ENCODE results near the gene PIGV.

Gene PIGV

DNA sequence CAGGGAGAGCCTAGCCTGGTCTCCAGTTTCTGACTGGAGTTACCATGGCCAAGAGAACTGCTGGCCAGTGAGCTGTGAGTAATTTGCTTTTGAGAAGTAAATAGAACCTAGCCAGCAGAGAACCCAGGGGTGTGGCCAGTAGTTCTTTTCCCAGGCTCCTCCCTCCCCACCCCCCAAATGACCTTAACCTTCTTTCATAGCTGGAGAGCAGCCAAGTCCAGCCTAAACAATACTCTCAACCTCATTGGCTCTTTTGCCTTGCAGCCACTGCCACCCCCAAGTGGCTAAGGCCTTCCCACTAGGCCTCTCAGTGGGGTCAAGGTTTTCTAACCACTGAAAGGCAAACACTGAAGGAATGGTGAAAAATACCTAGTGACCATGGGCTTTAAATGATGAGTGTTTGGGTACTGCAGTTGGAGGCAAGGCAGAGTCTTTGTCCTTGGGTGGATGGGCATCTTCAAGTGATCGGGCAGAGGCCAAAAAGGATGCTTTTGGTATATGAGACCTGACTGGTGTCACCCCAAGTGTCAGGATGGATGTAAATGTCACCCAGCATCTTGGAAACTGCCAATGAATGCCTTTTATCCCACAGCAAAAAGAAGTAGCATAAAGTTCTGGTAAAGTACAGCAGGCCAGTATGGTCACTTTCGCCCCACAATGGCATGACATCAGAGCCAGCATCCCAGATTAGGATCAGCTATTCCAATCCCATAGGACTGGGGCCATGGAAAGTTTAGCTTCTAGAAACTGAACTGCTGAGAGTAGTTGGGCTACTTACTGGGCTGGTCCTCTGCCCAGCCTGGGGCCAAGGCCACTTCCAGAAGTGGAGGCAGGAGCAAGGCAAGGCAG is 3.5 kb upstream of the PIGV start:
- Mint-ChIP-seq H3K36me3 (ENCODE audit: low read depth) (peaks cover 24% of the 10 kb centered on the region), H3K4me3 (no peak overlapping the region), H3K27ac (peak overlapping the region; percentile 62), H3K27me3 (no peaks in the 10 kb centered on the region), H3K4me1 (ENCODE audit: low read depth) (peaks cover 77% of the 10 kb centered on the region), H3K9me3 (no peaks in the 10 kb centered on the region)

DNA sequence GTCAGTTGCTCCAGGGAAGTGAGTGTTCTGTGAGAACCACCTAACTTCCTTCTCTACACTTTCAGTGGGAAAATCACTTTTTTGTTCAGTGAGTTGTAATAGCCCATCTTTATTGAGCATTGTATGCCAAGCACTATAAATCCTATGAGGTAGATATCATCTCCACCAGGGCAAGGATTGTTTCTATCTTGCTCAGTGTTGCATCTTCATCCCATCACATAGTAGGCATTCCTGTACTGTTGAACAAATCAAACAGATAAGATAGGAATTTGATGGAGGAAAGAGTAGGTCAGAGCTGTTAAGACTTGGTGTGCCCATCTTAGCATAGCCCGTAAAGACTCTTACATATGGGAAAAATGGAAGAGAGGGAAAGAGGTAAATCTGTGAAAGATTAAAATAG is 2.9 kb upstream of the PIGV start:
- Mint-ChIP-seq H3K9me3 (no peaks in the 10 kb centered on the region), H3K27ac (no peak overlapping the region), H3K4me3 (no peak overlapping the region), H3K27me3 (no peaks in the 10 kb centered on the region), H3K4me1 (ENCODE audit: low read depth) (peaks cover 84% of the 10 kb centered on the region), H3K36me3 (ENCODE audit: low read depth) (peaks cover 23% of the 10 kb centered on the region)

GRCh38 chr1:26785611-26786436 is 1.9 kb upstream of the PIGV start:
- Mint-ChIP-seq H3K4me3 (peak overlapping the region; percentile 87), H3K36me3 (ENCODE audit: low read depth) (peaks cover 23% of the 10 kb centered on the region), H3K4me1 (ENCODE audit: low read depth) (peaks cover 89% of the 10 kb centered on the region), H3K9me3 (no peaks in the 10 kb centered on the region), H3K27ac (peak overlapping the region; percentile 95), H3K27me3 (no peaks in the 10 kb centered on the region)

- Mint-ChIP-seq H3K9me3 (no peaks in the 10 kb centered on the region), H3K36me3 (ENCODE audit: low read depth) (peaks cover 23% of the 10 kb centered on the region), H3K4me3 (peak overlapping the region; percentile 87), H3K27me3 (no peaks in the 10 kb centered on the region), H3K27ac (peak overlapping the region; percentile 95), H3K4me1 (ENCODE audit: low read depth) (peaks cover 91% of the 10 kb centered on the region)
Observed at GRCh38 chr1:26786437-26787380, 1.0 kb upstream of the PIGV start.

GRCh38 chr1:26787381-26787705 is 407 bp upstream of the PIGV start:
- no peaks in the 10 kb centered on the region for H3K27me3 Mint-ChIP-seq
- H3K4me3 Mint-ChIP-seq, result peak overlapping the region; percentile 87
- peaks cover 87% of the 10 kb centered on the region for H3K4me1 Mint-ChIP-seq (ENCODE audit: low read depth)
- no peaks in the 10 kb centered on the region for H3K9me3 Mint-ChIP-seq
- peaks cover 21% of the 10 kb centered on the region for H3K36me3 Mint-ChIP-seq (ENCODE audit: low read depth)
- H3K27ac Mint-ChIP-seq, result peak overlapping the region; percentile 95

- Mint-ChIP-seq H3K4me1 (ENCODE audit: low read depth) (peaks cover 86% of the 10 kb centered on the region), H3K9me3 (no peaks in the 10 kb centered on the region), H3K27me3 (no peaks in the 10 kb centered on the region), H3K27ac (peak overlapping the region; percentile 95), H3K4me3 (peak overlapping the region; percentile 87), H3K36me3 (ENCODE audit: low read depth) (peaks cover 21% of the 10 kb centered on the region)
Observed at GRCh38 chr1:26788515-26788785, 700 bp downstream of the PIGV start.

GRCh38 chr1:26788836-26789611 is 1.3 kb downstream of the PIGV start:
- Mint-ChIP-seq H3K9me3 (no peaks in the 10 kb centered on the region), H3K36me3 (ENCODE audit: low read depth) (peaks cover 22% of the 10 kb centered on the region), H3K27ac (peak overlapping the region; percentile 95), H3K4me1 (ENCODE audit: low read depth) (peaks cover 81% of the 10 kb centered on the region), H3K4me3 (peak overlapping the region; percentile 87), H3K27me3 (no peaks in the 10 kb centered on the region)

- Mint-ChIP-seq H3K4me1 (ENCODE audit: low read depth) (peaks cover 75% of the 10 kb centered on the region), H3K9me3 (no peaks in the 10 kb centered on the region), H3K27ac (peak overlapping the region; percentile 95), H3K36me3 (ENCODE audit: low read depth) (peaks cover 27% of the 10 kb centered on the region), H3K27me3 (no peaks in the 10 kb centered on the region), H3K4me3 (peak overlapping the region; percentile 87)
Observed at GRCh38 chr1:26789612-26789865, 1.8 kb downstream of the PIGV start.

DNA sequence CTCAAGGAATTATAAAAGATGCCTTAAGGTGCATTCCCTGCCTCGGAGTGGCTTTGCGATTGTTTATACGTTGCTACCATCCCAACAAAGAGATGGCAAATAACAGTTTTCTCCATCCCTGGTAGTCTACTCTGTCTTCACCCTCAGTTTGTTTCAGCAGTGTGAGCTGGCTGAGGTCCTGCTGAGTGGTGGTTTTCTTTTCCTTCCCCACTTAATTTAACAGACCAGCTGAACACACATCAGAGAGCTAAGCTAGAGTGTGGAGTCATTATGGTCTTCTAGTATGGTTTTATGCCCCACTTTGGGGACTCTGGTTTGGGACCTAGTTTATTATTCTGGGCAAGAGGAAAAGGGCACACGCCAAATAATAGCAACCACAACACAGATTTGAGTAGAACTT is 2.2 kb downstream of the PIGV start:
- H3K27ac Mint-ChIP-seq, result peak overlapping the region; percentile 95
- H3K27me3 Mint-ChIP-seq, result no peaks in the 10 kb centered on the region
- H3K36me3 Mint-ChIP-seq (ENCODE audit: low read depth), result peaks cover 31% of the 10 kb centered on the region
- peak overlapping the region; percentile 87 for H3K4me3 Mint-ChIP-seq
- H3K9me3 Mint-ChIP-seq, result no peaks in the 10 kb centered on the region
- H3K4me1 Mint-ChIP-seq (ENCODE audit: low read depth), result peaks cover 71% of the 10 kb centered on the region

DNA sequence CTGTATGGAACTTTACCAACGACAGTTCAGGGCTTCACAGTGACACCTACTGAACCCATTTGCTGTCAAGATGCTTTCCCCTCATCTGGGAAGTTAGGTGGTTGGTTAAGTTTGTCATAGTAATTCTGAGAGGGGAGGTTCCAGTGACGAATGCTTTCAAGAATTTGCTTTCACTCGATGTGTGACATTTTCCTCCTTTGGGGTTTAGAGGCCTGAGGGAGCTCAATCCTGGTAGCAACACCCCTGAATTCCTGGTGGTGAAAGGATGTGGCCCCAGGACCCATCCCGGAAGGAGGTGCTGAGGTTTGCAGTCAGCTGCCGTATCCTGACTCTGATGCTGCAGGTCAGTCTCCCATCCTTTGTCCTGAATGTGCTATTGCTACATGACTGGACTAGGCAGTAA is 2.8 kb downstream of the PIGV start:
- no peaks in the 10 kb centered on the region for H3K27me3 Mint-ChIP-seq
- peak overlapping the region; percentile 95 for H3K27ac Mint-ChIP-seq
- H3K4me1 Mint-ChIP-seq (ENCODE audit: low read depth), result peaks cover 65% of the 10 kb centered on the region
- no peaks in the 10 kb centered on the region for H3K9me3 Mint-ChIP-seq
- peak overlapping the region; percentile 87 for H3K4me3 Mint-ChIP-seq
- peaks cover 37% of the 10 kb centered on the region for H3K36me3 Mint-ChIP-seq (ENCODE audit: low read depth)

DNA sequence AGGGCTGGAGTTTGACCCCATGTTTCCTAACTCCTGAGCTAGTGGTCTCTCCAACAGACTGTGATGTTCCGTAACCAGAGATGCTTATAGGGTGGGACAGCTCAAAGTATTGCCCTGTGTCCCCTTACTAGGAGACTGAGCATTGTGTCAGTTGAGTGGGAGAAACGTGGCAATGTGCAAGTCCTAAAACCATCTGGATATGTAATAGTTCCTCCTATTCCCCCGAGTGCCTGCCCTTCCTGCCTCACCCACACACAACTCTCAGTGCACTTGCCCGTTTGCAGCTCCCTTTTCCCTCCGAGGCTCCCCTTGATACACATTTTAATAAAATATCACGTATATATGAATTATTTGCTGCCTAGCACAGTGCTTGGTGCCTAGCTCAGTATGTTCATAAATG is 3.4 kb downstream of the PIGV start:
- peaks cover 59% of the 10 kb centered on the region for H3K4me1 Mint-ChIP-seq (ENCODE audit: low read depth)
- peak overlapping the region; percentile 87 for H3K4me3 Mint-ChIP-seq
- H3K27ac Mint-ChIP-seq, result peak overlapping the region; percentile 95
- H3K27me3 Mint-ChIP-seq, result no peaks in the 10 kb centered on the region
- peaks cover 38% of the 10 kb centered on the region for H3K36me3 Mint-ChIP-seq (ENCODE audit: low read depth)
- H3K9me3 Mint-ChIP-seq, result no peaks in the 10 kb centered on the region

GRCh38 chr1:26791626-26792025 is 3.9 kb downstream of the PIGV start:
- H3K36me3 Mint-ChIP-seq (ENCODE audit: low read depth), result peaks cover 41% of the 10 kb centered on the region
- peak overlapping the region; percentile 87 for H3K4me3 Mint-ChIP-seq
- H3K27ac Mint-ChIP-seq, result peak overlapping the region; percentile 95

DNA sequence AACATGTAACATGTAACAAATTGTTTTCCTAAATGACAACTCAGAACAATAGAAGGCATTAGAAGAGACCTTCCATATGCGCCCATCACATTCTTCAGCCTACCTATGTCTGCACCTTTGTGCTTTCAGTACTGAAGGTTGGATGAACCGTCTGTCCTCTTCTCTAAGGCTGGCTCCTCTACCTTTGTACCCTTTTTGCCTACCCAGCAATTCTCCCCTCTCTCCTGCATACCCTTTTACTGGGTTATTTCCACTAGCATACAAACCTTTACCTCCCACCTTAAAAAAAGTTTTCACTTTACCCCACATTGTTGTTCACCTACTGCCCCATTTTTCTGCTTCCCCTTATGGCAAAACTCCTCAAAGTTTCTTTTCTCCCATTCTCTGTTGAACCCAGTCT is 5.2 kb downstream of the PIGV start:
- H3K27ac Mint-ChIP-seq, result peak overlapping the region; percentile 42
- H3K4me1 Mint-ChIP-seq (ENCODE audit: low read depth), result peaks cover 49% of the 10 kb centered on the region
- H3K36me3 Mint-ChIP-seq (ENCODE audit: low read depth), result peaks cover 49% of the 10 kb centered on the region
- no peaks in the 10 kb centered on the region for H3K27me3 Mint-ChIP-seq
- H3K9me3 Mint-ChIP-seq, result no peaks in the 10 kb centered on the region
- no peak overlapping the region for H3K4me3 Mint-ChIP-seq

More at GRCh38 chr1:26791626-26792025, 3.9 kb downstream of the PIGV start:
- Mint-ChIP-seq H3K9me3 (no peaks in the 10 kb centered on the region), H3K27me3 (no peaks in the 10 kb centered on the region), H3K4me1 (ENCODE audit: low read depth) (peaks cover 55% of the 10 kb centered on the region)

GRCh38 chr1:26794391-26794790 is 6.6 kb downstream of the PIGV start:
- Mint-ChIP-seq H3K4me3 (no peak overlapping the region), H3K9me3 (no peaks in the 10 kb centered on the region), H3K36me3 (ENCODE audit: low read depth) (peaks cover 58% of the 10 kb centered on the region), H3K4me1 (ENCODE audit: low read depth) (peaks cover 53% of the 10 kb centered on the region), H3K27me3 (no peaks in the 10 kb centered on the region), H3K27ac (no peak overlapping the region)

Measured in stimulated activated naive CD8-positive, alpha-beta T cell treated with anti-CD3 and anti-CD28 coated beads, Interleukin-15, Interleukin-2, amounts not matched to agents 100 ng/mL and 50 ng/mL, for 24 hours (primary cell).